ENCODE results near the gene CACNA1F. TPM values are rescaled to one million over a fixed set of nuclear protein-coding genes. Genes with fewer than 3 reads are reported as not detected.

The CACNA1F gene
- total RNA-seq, 1 donor from 2014 or later: 0.05 TPM

GRCh38 chrX:49237060-49237459 lies 3.9 kb upstream of the CACNA1F start:
- no peak for TF ChIP-seq CTCF (conservative IDR thresholded peaks at IDR 0.05)
- Mint-ChIP-seq H3K27me3 (ENCODE audit: low read depth) (no peaks in the 10 kb centered on the region), H3K4me3 (peak overlapping the region; percentile 55), H3K4me1 (peaks cover 10% of the 10 kb centered on the region), H3K36me3 (ENCODE audit: low read depth) (peaks cover 2% of the 10 kb centered on the region), H3K27ac (ENCODE audit: unreplicated experiment) (no peak overlapping the region), H3K9me3 (no peaks in the 10 kb centered on the region)
- DNase-seq (ENCODE audit: low read depth, low spot score): no peak

- Mint-ChIP-seq H3K27ac (ENCODE audit: unreplicated experiment) (no peak overlapping the region), H3K27me3 (ENCODE audit: low read depth) (peaks cover 5% of the 10 kb centered on the region), H3K9me3 (no peaks in the 10 kb centered on the region), H3K4me1 (peaks cover 10% of the 10 kb centered on the region), H3K4me3 (no peak overlapping the region), H3K36me3 (ENCODE audit: low read depth) (peaks cover 2% of the 10 kb centered on the region)
- no peak for TF ChIP-seq CTCF (conservative IDR thresholded peaks at IDR 0.05)
- DNase-seq (ENCODE audit: low read depth, low spot score): no peak
Observed at GRCh38 chrX:49233887-49234555, 881 bp upstream of the CACNA1F start.

- DNase-seq (ENCODE audit: low read depth, low spot score): no peak
- H3K27ac Mint-ChIP-seq (ENCODE audit: unreplicated experiment): no peak overlapping the region
- TF ChIP-seq CTCF (conservative IDR thresholded peaks at IDR 0.05): no peak
- peak overlapping the region; percentile 19 for H3K4me3 Mint-ChIP-seq
- H3K4me1 Mint-ChIP-seq: peaks cover 10% of the 10 kb centered on the region
- peaks cover 8% of the 10 kb centered on the region for H3K27me3 Mint-ChIP-seq (ENCODE audit: low read depth)
- H3K36me3 Mint-ChIP-seq (ENCODE audit: low read depth): peaks cover 5% of the 10 kb centered on the region
- peaks cover 3% of the 10 kb centered on the region for H3K9me3 Mint-ChIP-seq
Observed at GRCh38 chrX:49232525-49232924, 615 bp downstream of the CACNA1F start.

- Mint-ChIP-seq H3K4me1 (peaks cover 6% of the 10 kb centered on the region), H3K9me3 (peaks cover 3% of the 10 kb centered on the region), H3K4me3 (no peak overlapping the region), H3K27me3 (ENCODE audit: low read depth) (peaks cover 8% of the 10 kb centered on the region), H3K27ac (ENCODE audit: unreplicated experiment) (no peak overlapping the region), H3K36me3 (ENCODE audit: low read depth) (peaks cover 3% of the 10 kb centered on the region)
- no peak for DNase-seq (ENCODE audit: low read depth, low spot score)
- no peak for TF ChIP-seq CTCF (conservative IDR thresholded peaks at IDR 0.05)
Observed at GRCh38 chrX:49231333-49232000, 1.7 kb downstream of the CACNA1F start.

- Mint-ChIP-seq H3K9me3 (peaks cover 3% of the 10 kb centered on the region), H3K4me1 (peaks cover 6% of the 10 kb centered on the region), H3K36me3 (ENCODE audit: low read depth) (peaks cover 3% of the 10 kb centered on the region), H3K4me3 (no peak overlapping the region), H3K27me3 (ENCODE audit: low read depth) (peaks cover 9% of the 10 kb centered on the region), H3K27ac (ENCODE audit: unreplicated experiment) (no peak overlapping the region)
- TF ChIP-seq CTCF (conservative IDR thresholded peaks at IDR 0.05): no peak
- DNase-seq (ENCODE audit: low read depth, low spot score): no peak
Observed at GRCh38 chrX:49230500-49231232, 2.5 kb downstream of the CACNA1F start.

Data from neural crest cell (in vitro differentiated cells).